A673 (cell line): Measurements from ENCODE around the gene ZNF664.

Experiments used
- EZH2 ChIP-seq: fragments of 200-600 bp; sonication (generic); IDR thresholded peaks from 2 replicates; pipeline ENCODE4 v1.6.1; 2017; ENCODE audit warnings: borderline replicate concordance, low read depth, mild to moderate bottlenecking, mixed read lengths, antibody characterized with exemption, low read length; ENCODE audit not compliant: poor library complexity, severe bottlenecking
- TF ChIP-seq, protein P1 (sequence below): fragments of 300-800, 200-600 bp; sonication (generic); conservative IDR thresholded peaks from 2 replicates; pipeline ENCODE4 v1.5.1; 2017; ENCODE audit warnings: low read depth, mild to moderate bottlenecking, antibody characterized with exemption, low read length, moderate library complexity, mixed read lengths

DNA sequence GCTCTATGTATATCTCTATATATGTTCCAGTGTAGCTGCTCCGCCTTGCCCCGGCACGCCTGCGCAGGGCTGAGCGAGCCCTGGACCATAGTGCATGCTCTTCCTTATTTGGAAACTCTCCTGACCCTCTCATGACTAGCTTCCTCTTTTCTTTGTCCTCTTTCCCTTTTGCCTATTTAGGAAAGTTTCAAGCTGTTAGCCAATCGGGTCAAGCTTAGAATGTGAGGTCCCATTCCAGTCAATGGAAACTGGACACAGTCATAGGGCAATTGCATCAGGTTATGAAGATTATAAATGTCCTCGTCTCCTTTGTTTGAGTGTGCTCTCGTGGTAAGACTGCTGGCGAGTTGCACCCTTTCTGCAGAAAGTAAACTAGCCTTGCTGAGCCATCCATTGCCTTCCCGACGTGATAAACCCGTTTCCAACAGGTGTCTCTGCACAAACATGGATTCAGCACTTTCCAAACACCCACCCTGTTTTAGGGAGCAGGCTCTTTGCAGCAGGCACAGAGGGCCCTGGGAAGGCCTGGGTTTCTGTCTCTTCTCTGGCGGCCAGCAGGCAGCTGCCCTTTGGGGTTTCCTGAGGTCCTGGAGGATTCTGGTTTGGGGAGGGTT, 31.3 kb upstream of the ZNF664 start:
- TF ChIP-seq, protein P1, sequence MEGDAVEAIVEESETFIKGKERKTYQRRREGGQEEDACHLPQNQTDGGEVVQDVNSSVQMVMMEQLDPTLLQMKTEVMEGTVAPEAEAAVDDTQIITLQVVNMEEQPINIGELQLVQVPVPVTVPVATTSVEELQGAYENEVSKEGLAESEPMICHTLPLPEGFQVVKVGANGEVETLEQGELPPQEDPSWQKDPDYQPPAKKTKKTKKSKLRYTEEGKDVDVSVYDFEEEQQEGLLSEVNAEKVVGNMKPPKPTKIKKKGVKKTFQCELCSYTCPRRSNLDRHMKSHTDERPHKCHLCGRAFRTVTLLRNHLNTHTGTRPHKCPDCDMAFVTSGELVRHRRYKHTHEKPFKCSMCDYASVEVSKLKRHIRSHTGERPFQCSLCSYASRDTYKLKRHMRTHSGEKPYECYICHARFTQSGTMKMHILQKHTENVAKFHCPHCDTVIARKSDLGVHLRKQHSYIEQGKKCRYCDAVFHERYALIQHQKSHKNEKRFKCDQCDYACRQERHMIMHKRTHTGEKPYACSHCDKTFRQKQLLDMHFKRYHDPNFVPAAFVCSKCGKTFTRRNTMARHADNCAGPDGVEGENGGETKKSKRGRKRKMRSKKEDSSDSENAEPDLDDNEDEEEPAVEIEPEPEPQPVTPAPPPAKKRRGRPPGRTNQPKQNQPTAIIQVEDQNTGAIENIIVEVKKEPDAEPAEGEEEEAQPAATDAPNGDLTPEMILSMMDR = no peak
- no peak for TF ChIP-seq EZH2
